ENCODE results near the gene VILL. TPM values are rescaled to one million over a fixed set of nuclear protein-coding genes. Genes with fewer than 3 reads are reported as not detected.

Gene VILL
- total and polyA plus RNA-seq, 2 donors (not counting 3 experiments of a cell fraction or from before 2014, with no cell fraction given), result 9.0 to 10.0 TPM

DNA sequence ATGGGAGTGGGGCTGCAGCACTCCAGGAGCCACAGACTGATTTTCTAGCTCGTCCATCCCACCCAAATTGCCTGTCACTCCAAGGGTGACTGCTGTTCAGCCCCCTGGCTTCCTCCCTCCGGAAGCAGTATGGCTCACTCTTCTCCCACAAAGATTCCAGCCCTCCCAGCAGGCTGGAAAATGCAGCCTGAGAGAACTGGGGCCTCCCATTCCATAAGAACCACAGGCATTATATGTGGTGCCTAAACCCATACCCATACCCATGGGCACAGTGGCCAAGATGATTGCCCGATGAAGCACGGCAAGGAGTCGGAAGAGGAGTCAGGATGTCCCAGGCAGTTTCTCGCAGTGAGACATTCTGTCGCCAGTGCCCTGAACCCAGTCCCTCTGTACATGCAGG, 6.0 kb upstream of the VILL start:
- no TSS peak for BruUV-seq (replicated peaks)
- Histone ChIP-seq H3K36me3 (ENCODE audit: control insufficient read depth in 2 of 2, extremely low read depth in 1 of 2, insufficient read depth in 2 of 2, low read length in 2 of 2) (peaks cover 0 to 8% of the 10 kb centered on the region in 2 experiments), H3K9me3 (replicated peaks; ENCODE audit: control insufficient read depth, insufficient read depth, low read length) (no peaks in the 10 kb centered on the region), H3K9me1 (replicated peaks; ENCODE audit: control insufficient read depth, extremely low read depth, insufficient read depth, low read length) (no peaks in the 10 kb centered on the region), H4K20me1 (replicated peaks; ENCODE audit: control insufficient read depth, extremely low read depth, insufficient read depth, low read length) (no peaks in the 10 kb centered on the region), H3K4me1 (ENCODE audit: control insufficient read depth, extremely low read depth, insufficient read depth, low read length) (no peaks in the 10 kb centered on the region), H3K27ac (ENCODE audit: insufficient read depth, low read depth, low read length) (no peak overlapping the region), H3K4me2 (ENCODE audit: insufficient read depth, low read length) (no peak overlapping the region), H3K4me3 (replicated peaks in 1 of 3; ENCODE audit: insufficient read depth in 1 of 3, low read depth in 1 of 3, low read length in 3 of 3) (no peak overlapping the region), H2AFZ (ENCODE audit: low read depth, low read length) (no peak overlapping the region), H3K27me3 (ENCODE audit: control insufficient read depth in 2 of 2, insufficient read depth in 2 of 2, low read length in 2 of 2) (no peaks in the 10 kb centered on the region), H3K79me2 (ENCODE audit: control insufficient read depth, insufficient read depth, low read length) (no peaks in the 10 kb centered on the region), H3K9ac (replicated peaks; ENCODE audit: extremely low read depth, insufficient read depth, low read length) (no peak overlapping the region)
- TF ChIP-seq, protein P1, sequence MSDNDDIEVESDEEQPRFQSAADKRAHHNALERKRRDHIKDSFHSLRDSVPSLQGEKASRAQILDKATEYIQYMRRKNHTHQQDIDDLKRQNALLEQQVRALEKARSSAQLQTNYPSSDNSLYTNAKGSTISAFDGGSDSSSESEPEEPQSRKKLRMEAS (IDR thresholded peaks at IDR 0.05; ENCODE audit: insufficient read depth, insufficient read length), result no peak
- TF ChIP-seq, protein P2, sequence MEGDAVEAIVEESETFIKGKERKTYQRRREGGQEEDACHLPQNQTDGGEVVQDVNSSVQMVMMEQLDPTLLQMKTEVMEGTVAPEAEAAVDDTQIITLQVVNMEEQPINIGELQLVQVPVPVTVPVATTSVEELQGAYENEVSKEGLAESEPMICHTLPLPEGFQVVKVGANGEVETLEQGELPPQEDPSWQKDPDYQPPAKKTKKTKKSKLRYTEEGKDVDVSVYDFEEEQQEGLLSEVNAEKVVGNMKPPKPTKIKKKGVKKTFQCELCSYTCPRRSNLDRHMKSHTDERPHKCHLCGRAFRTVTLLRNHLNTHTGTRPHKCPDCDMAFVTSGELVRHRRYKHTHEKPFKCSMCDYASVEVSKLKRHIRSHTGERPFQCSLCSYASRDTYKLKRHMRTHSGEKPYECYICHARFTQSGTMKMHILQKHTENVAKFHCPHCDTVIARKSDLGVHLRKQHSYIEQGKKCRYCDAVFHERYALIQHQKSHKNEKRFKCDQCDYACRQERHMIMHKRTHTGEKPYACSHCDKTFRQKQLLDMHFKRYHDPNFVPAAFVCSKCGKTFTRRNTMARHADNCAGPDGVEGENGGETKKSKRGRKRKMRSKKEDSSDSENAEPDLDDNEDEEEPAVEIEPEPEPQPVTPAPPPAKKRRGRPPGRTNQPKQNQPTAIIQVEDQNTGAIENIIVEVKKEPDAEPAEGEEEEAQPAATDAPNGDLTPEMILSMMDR (IDR thresholded peaks at IDR 0.05; ENCODE audit: extremely low read depth in 1 of 2, insufficient read depth in 1 of 2, low read depth in 1 of 2, low read length in 2 of 2), result no peak
- TF ChIP-seq POLR2AphosphoS5 (IDR thresholded peaks at IDR 0.05; ENCODE audit: insufficient read depth, low read depth, low read length), result no peak
- TF ChIP-seq EZH2 (IDR thresholded peaks at IDR 0.05; ENCODE audit: borderline replicate concordance, low read depth, low read length, severe bottlenecking), result no peak
- TF ChIP-seq JUN (IDR thresholded peaks at IDR 0.05; ENCODE audit: borderline replicate concordance, insufficient read depth, insufficient read length, low read depth), result no peak
- TF ChIP-seq MYC (IDR thresholded peaks at IDR 0.05; ENCODE audit: low read depth, low read length), result no peak
- no peak for TF ChIP-seq POLR2A (IDR thresholded peaks at IDR 0.05; ENCODE audit: low read depth, low read length)
- TF ChIP-seq FOS (IDR thresholded peaks at IDR 0.05; ENCODE audit: borderline replicate concordance, insufficient read depth, low read length), result no peak
- no peak for TF ChIP-seq GATA2 (IDR thresholded peaks at IDR 0.05; ENCODE audit: insufficient read depth, insufficient read length, low read depth, low read length)
- FAIRE-seq, result no peak
- dilution Hi-C loops (cut with MboI; ENCODE audit: extremely low pct_ligation_motif_present, low sequenced_read_pairs), result no loop called here
- ChIA-PET POLR2A (no interaction called here), CTCF (interaction anchor here (1.2 to 6.4 kb wide), 3 partner anchors 10 to 17 kb away, joined by 3 to 35 read pairs (median 4); no protein-coding TSS in a partner anchor)
- no peak for DNase-seq (ENCODE audit: low read depth, low spot score)
- intact Hi-C loops (cut with micrococcal nuclease), result no loop called here
